ENCODE measurements around the gene TSACC.
"Not testable (repeated sequence)": the region's sequence is repeated elsewhere in the genome, so short reads cannot be mapped to it uniquely, and the experiment has no call there.

The TSACC gene

DNA sequence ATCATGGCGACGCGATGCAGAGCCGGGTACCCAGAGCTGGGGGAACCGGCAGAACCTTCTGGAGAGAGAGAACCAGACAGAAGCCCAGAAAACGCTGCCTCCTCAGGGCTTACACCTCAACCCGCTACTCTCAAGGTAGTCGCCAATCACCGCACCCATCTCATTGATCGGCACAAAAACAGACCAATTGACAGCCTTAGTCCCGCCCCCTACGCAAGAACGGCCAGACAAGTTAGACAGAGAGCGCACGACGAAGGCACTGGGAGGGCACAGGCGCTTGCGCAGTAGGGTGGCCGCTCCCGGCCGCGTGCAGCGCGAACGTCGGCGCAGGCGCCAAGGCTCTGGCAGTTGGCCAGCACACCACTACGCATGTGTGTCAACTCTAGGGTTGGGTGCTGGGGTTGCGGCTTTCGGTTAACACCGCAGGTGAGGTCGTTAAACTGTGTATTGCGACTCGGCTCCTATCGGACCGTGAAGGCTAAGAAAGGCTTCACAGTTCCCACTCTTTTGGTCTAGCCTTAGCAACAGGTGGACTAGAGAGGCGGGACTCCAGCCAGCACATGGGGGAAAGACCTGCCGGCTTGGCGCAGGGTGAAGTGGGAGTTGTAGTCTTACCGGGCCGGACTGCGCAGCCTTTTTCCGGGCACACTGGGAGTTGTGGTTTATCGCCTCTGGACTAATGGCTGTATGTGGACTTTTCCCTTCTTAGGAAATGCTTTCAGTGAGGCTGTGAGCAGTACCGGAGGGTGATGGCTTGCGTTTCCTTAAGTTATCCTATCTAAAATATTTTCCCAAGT lies at the start of gene TSACC, which contains the start of gene CCT3:
TSS of gene TSACC (plus strand) at position 347 of the 797 bp plus-strand sequence. CDS start 1,232 bp downstream, outside the sequence.
TSS of gene CCT3 (minus strand) at position 113 of the 797 bp plus-strand sequence. CDS start at position 5, 108 bp downstream.
- DNase-seq (ENCODE audit: low read depth), result peak; percentile 98

DNA sequence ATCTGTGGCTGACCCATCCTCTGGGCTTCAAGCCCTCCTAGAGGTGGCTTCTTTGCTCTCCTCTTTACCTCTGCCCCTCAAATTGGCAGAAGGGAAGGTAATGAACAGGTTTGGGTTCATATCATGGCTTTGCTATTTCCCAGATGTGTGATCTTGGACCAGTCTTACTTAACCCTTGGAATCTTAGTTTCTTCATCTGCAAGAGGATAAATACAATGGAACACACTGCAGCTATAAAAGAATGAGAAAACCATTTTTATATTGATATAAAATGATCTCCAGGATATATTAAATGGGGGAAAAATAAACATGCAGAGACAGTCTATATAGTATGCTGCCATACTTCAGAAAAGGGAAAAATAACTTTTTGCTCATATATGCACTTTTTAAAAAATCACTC lies 48.5 kb upstream of the TSACC start:
- DNase-seq (ENCODE audit: low read depth), result no peak

DNA sequence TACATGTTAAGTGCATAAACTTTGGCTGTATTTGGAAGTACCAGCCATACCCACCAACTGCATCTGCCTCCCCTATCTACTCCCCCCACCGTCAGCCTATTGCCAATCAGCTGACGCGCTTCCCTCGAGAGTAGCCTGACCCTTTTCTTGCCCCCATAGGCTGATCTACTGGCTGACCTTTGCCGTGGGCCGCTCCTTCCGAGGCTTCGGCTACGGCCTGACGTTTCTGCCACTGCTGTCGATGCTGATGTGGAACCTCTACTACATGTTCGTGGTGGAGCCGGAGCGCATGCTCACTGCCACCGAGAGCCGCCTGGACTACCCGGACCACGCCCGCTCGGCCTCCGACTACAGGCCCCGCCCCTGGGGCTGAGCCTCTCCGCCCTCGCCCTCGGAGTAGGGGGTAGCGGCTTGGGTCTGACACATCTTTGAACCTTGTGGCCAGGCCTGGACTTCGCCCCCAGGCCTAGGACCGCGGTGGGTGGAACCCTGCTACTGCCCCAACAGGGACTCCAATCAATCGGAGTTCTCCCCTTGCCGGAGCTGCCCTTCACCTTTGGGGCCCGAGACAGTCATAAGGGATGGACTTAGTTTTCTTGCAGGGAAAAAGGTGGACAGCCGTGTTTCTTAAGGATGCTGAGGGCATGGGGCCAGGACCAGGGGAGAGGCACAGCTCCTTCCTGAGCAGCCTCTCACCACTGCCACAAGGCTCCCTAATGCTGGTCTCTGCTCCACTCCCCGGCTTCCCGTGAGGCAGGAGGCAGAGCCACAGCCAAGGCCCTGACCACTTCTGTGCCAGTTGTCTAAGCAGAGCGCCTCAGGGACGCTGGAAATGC lies 46.9 kb upstream of the TSACC start:
- DNase-seq (ENCODE audit: low read depth), result no peak

DNA sequence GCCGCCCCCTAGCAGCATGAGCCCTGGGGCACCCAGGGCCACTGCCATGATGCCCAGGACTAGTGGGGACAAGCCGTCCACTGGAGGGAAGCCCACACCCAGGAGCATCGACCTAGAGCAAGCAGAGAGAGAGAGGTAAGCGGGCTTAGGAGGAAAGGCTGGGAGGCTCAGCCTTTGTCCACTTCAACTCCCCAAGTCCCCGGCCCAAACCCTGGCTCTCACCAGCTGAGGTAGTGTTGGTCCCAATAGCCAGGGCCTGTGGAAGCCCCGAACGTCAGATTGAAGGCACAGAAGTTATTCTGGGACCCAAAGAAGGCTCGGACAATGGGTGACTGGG lies 45.3 kb upstream of the TSACC start:
- DNase-seq (ENCODE audit: low read depth), result no peak

DNA sequence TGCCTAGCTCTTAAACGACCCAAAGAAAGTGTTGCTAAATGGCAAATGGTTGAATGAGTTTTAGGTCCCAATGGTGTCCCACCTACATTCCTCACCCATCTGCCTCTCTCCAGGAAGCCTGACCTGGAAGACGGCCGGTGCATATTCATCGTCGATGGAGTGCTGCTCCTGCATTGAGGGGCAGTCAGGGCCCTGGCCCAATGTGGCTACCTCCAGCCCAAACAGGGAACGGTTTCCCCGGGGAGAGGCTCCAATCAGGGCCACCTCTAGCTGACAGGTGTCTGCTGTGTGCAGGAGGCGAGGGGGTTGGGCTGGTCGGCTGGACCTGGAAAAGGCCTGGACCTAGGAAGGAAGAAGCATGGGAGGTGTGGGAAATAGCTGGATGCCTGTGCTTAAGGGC lies 44.4 kb upstream of the TSACC start:
- DNase-seq (ENCODE audit: low read depth), result no peak

DNA sequence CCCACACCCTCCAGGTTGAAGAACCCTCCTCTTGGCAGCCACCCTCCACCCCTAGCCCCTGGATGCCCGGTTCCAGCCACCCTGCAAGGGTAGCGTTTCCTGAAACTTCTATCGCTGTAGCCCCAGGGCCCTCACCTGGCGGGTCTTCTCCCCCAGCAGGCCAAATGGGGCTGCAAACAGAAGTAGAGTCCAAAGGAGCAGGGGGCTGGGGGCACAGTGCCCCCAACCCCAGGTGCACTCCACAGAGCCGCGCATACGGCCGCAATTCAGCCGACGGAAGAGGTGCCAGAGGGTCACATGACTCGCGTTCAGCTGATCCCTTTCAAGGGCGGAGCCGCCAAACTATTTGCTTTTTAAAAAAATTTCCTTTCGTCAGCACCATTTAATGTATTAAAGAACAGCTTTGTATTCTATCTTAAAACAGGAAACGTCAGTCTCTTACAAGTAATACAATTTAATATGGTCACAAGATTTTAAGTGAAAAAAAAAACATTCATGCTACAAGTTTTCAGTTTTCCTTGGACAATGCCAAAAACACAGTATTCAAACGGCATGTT lies 42.9 kb upstream of the TSACC start, which contains the start of gene GLMP:
TSS of gene GLMP (minus strand) at position 289 of the 557 bp plus-strand sequence. CDS start at position 255, 34 bp downstream.
- DNase-seq (ENCODE audit: low read depth), result peak; percentile 23

DNA sequence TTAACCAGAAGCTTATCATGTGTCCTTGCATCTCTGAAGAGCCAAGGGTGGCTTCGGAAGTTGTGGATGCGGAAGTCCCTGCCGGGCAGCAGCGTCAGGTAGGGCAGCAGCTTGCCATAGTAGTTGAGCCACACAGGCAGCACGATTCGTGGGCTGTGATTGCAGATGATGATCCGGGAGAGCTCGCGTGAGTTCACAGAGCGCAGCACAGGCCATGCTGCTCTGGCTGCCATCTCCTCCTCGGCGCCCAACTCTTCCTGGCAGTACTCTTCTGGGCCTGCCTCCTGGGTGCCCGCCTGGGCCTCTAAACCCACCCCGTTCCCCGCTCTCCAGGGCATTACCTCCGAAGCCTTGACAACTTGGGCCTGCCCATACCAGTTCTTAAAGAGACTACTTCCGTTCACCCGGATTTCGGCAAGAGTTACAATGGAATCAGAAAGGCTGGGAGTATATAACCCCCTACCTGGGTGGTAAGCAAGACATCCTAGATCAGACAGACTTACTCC lies 39.4 kb upstream of the TSACC start, which contains the start of gene VHLL:
TSS of gene VHLL (minus strand) at position 456 of the 506 bp plus-strand sequence. CDS start at position 338, 118 bp downstream.
- DNase-seq (ENCODE audit: low read depth), result no peak

DNA sequence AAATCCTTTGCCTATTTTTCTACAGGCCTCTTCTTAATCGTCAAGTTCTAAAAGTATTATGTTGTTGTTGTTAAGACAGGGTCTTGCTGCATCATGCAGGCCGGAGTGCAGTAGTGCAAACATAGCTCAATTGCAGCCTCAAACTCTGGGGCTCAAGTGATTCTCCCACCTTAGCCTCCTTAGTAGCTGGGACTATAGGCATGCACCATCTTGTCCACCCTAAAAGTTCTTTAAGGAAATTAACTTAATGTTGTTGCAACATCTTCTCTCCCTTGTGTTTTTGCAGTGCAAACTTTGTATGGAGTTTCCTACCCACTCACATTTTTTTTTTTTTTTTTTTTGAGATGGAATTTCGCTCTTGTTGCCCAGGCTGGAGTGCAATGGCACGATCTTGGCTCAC lies 35.1 kb upstream of the TSACC start:
- DNase-seq (ENCODE audit: low read depth), result no peak

DNA sequence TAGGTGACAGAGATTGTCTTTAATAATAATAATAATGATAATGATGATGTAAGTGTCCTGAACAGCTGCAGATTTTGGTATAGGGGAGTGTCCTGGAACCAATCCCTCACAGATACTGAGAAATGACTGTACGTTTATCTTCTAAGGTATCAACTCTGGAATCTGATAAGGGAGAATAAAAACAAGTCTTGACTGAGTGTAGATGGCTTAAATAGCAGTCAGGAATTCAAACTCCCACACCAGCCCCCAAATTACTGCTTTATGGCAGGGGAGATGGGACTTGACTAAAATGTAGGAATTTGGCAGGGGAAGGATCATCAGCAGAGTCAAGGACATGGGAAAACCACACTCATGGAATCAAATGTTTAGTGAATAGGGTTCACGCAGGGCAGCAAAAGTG lies 33.1 kb upstream of the TSACC start:
- DNase-seq (ENCODE audit: low read depth), result no peak

DNA sequence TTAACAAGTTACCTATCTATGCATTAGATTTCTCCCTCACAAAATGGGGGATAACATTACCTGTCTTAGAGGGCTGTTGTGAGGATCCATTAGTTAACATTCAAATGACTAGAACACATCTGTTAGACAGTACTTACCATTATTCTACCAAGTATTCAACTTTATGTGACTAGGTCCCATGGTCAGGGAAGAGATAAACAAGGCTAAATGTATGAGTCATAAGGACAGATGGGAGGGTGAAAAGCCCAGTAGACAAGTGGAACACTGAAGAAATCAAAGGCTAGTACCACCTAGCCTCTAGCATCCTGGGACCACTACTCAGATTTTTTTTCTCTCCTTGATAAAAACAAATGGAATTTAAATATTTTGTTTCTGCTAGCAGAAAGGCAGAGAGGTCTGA lies 30.2 kb upstream of the TSACC start:
- no peak for DNase-seq (ENCODE audit: low read depth)

DNA sequence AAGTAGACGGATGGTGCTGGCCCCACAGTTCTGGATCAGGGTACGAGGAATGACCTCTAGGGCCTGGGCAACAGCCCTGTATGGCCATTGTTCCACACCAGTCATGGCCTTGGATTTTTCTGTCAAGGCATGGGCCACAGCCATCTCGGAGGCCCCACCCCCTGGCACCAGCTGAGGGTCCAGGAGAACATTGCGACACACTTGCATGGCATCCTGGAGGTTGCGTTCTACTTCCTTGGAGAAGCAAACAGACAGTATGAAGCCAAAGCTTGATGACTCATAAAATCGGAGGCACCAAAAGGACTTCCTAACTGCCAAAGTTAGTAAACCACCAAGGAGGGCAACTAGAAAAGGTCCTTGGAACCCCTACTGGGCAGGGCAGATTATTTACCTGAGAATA lies 27.4 kb upstream of the TSACC start:
- DNase-seq (ENCODE audit: low read depth), result no peak

DNA sequence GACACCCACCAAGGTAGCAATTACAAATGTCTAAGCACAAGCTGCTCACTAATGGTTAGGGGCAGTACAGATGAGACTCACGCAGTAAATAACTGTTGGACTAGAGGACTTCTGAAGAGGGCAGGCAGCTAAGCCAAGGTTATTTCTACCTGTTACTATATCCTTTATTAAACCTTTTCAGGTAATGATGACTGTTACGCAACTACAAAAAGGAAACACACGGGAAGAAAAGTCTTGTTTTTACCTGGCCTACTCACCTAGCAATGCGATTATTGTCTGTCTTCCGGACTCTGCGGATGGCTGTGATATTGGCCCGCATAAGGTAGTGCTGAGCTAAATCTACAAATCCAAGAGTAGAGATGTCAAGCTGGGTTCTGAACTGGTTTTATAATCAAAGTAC lies 21.4 kb upstream of the TSACC start:
- no peak for DNase-seq (ENCODE audit: low read depth)

DNA sequence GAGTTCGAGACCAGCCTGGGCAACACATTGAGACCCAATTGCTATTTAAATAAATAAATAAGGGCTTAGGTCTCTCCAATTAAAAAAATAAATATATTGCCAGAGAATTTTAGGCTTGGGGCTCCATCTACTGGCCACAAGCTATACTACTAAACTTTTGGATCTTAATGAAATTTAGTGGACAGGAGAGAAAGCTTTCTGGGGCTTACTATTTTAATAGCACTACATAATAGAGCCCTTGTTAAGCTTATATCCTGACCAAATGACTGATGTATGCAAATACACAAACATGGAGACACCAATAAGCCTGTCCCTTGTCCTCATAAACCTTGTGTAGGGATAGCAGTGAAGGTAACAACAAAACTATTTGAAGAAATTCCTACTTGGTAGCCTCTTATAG lies 18.7 kb upstream of the TSACC start:
- no peak for DNase-seq (ENCODE audit: low read depth)

DNA sequence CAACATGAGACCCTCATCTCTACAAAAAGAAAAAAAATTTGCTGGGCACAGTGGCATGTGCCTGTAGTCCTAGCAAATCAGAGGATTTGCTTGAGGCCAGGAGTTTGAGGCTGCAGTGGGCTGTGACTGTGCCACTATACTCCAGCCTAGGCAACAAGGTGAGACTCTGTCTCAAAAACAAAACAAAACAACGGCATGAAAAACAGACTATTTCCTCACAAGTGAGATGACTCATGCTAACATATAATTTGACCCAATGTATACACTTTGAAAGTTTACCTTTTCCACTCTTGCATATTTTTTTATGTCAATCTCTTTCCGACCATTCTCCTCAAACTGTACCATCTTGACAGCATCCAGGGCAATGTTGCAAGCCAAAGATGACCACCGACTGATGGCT lies 17.8 kb upstream of the TSACC start:
- no peak for DNase-seq (ENCODE audit: low read depth)

DNA sequence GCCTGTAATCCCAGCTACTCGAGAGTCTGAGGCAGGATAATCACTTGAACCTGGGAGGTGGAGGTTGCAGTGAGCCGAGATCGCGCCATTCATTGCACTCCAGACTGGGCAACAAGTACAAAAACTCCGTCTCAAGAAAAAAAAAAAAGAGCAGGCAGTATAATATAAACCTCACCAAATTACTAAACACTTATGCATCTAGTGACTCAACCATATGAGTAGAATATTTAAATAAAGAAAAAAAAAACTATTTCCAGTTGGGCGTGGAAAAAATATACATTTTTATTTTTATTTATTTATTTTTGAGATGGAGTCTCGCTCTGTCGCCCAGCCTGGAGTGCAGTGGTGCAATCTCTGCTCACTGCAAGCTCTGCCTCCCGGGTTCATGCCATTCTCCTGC lies 15.1 kb upstream of the TSACC start:
- not testable (repeated sequence) for DNase-seq (ENCODE audit: low read depth)

DNA sequence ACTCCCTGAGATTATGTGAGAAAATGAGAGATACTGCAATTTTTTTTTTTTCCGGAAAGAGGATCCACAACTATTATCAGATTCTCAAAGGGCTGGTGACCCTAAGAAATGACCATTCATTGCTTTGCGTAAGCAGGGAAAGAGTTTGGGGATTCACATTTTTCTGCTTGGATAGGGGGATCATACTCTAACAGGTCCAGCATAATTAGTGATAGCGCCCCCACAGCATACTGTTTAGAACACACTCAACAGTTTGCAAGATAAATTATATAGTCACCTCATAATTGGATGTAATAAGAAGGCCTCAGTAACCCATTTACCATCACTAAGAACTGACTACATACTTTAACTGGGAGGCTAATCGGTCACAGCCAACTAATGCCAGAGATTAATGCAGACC lies 2.1 kb upstream of the TSACC start:
- DNase-seq (ENCODE audit: low read depth), result no peak

DNA sequence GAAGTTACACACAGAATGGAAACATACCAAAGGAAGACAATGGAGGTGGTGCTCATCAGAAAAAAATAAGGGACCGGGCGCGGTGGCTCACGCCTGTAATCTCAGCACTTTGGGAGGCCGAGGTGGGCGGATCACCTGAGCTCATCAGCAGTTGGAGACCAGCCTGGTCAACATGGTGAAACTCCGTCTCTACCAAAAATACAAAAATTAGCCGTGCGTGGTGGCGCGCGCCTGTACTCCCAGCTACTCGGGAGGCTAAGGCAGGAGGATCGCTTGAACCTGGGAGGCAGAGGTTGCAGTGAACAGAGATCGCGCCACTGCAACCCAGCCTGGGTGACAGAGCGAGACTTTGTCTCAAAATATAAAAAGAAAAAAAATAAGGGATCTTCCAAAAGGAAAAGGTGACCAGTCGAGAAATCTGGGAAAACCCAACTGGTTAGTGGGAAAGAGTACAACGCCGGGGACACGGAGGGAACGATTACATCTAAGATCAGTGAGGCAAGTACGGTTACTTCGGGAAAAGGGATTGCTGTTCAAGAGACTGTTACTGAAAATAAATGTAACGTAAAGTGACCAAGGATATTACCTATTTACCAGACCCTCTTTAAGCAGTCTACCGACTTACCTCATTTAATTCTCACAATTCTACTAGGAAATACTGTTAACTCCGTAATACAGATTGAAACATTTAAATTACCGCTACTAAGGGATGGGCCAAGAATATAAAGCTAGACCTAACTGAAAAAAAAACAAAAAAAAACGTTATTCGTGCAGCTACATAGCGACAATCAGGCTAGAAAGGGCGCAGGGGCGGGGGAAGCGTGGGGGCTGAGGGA lies 1.1 kb upstream of the TSACC start:
- DNase-seq (ENCODE audit: low read depth), result no peak

DNA sequence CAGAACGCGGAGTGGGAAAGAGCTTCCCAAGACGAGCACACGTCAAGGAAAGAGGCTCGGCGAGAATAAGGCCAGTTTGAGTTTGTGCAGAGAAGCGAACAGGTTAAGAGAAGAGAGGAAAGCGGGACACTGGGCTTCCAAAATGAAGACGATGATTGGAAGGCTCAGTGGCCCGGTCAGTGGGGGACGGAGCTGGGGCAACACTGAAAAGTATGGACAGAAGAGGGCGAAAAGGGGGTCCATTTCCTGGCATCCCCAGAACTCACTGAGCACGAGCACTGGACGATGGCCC lies 492 bp upstream of the TSACC start:
- no peak for DNase-seq (ENCODE audit: low read depth)

DNA sequence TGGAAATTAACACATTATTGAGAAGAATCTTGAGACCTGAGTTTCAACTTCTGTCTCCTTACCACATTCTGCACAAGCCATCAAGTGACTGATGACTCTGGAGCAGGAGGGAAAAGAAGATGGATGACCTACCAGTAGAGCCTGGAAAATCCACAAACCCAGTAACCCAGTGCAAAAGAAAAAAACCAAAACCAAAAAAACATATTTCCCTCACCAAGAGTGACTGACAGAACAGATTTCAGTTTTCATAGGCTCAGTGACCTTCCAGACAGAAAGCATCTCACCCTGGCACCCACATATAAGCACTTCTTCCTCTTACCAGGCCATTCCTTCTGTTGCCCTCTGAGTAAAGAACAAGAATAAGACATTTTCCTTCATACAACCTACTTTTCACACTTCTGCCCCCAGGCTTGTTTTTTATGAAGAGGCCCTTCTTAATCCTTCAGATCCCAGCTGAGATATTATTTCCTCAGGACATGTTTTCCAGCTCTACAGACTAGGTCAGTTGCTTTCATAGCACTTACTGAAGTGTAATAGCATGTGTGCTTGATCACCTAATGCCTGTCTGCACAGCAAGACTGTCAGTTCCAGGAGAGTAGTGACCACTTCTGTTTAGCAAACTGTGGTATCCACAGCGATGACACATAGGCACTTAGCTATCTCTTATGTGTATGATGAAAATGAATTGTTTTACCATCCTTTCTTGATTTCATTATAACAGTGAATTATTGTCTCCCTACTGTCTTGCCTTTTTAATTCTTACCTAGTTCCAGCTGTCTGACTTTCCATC lies 4.0 kb downstream of the TSACC start:
- no peak for DNase-seq (ENCODE audit: low read depth)

DNA sequence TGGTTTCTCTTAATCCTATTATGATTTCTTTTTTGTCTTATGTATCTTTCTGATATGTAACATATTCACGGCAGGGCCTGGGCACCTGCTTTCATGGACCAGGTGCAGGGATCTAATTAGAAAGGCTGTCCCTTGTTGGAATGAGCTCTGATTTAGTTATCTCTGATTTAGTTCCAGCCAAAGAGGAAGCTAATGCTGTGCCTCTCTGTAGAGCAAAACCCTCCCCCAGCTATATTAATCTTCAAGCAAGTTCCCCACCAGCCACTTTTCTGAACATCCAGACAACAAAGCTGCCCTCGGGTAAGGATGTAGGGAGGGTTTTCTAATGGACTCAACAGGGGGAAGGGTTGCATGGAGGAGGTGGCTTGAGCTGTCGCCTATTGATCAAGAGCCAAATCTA lies 6.1 kb downstream of the TSACC start:
- DNase-seq (ENCODE audit: low read depth), result no peak

DNA sequence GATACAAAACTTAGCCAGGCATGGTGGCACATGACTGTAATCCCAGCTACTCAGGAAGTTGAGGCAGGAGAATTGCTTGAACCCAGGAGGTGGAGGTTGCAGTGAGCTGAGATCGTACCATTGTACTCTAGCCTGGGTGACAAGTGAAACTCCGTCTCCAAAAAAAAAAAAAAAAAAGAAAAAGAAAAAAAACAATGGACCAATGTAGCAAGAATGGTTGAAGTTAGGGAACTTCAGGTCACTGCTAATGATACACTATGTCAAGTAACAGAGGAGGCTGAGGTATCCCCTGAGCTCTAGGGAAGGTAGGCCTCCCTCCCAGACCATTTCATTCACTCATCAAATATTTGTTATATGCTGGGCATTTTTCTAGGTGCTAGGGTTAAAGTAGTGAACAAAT lies 7.7 kb downstream of the TSACC start:
- DNase-seq (ENCODE audit: low read depth), result not testable (repeated sequence)
